Brain microvascular endothelial cell (primary cell): ENCODE measurements around the gene BBS7.

Source experiments
- DNase-seq: peaks from one replicate; pipeline ENCODE4 v3.0.0-alpha.2; 2020
- H3K27ac ChIP-seq: fragments of 250-450 bp; sonication (Bioruptor Pico); 2 replicates; pipeline ENCODE4 v1.5.1; 2020; ENCODE audit warnings: mild to moderate bottlenecking, moderate library complexity
- H3K27me3 ChIP-seq: fragments of 250-450 bp; sonication (Bioruptor Pico); replicated peaks from 2 replicates; pipeline ENCODE4 v1.5.1; 2020; ENCODE audit warnings: mild to moderate bottlenecking
- H3K36me3 ChIP-seq: fragments of 250-450 bp; sonication (Bioruptor Pico); replicated peaks from 2 replicates; pipeline ENCODE4 v1.5.1; 2020; ENCODE audit warnings: mild to moderate bottlenecking
- H3K4me3 ChIP-seq: 2 replicates; pipeline ENCODE4 v1.5.1; 2011; ENCODE audit warnings: low read depth, mild to moderate bottlenecking, control low read depth, low read length, moderate library complexity
- CTCF ChIP-seq: IDR thresholded peaks from 2 replicates; pipeline ENCODE4 v1.5.1; 2011; ENCODE audit warnings: low read depth, mild to moderate bottlenecking, moderate library complexity, low read length, control low read depth, inconsistent platforms; ENCODE audit errors: missing control alignments
- in situ Hi-C: cut with HindIII; loops from 2 replicates; pipeline ENCODE4 v1.10.0; 2017; ENCODE audit warnings: low sequenced_read_pairs, low pct_ligation_motif_present

Gene BBS7

GRCh38 chr4:121801715-121802075 lies 68.6 kb downstream of the BBS7 start:
- DNase-seq, result no peak
- TF ChIP-seq CTCF, result no peak
- in situ Hi-C loops, result no loop called here
- no peaks in the 10 kb centered on the region for H3K27me3 ChIP-seq
- peaks cover 14% of the 10 kb centered on the region for H3K36me3 ChIP-seq
- peak overlapping the region; percentile 100 for H3K4me3 ChIP-seq
- peak overlapping the region; percentile 64 for H3K27ac ChIP-seq

GRCh38 chr4:121800961-121801714 lies 69.1 kb downstream of the BBS7 start, which contains the start of gene EXOSC9:
TSS of gene EXOSC9 (plus strand) at chr4:121801323. CDS start at chr4:121801425, 102 bp downstream.
- Histone ChIP-seq H3K36me3 (peaks cover 14% of the 10 kb centered on the region), H3K4me3 (peak within 1 kb of the TSS; percentile 100), H3K27me3 (no peaks in the 10 kb centered on the region), H3K27ac (peak within 1 kb of the TSS; percentile 64)
- in situ Hi-C loops, result no loop called here
- no peak for TF ChIP-seq CTCF
- DNase-seq, result peak; percentile 91

- Histone ChIP-seq H3K27me3 (no peaks in the 10 kb centered on the region), H3K36me3 (peaks cover 14% of the 10 kb centered on the region), H3K4me3 (peak overlapping the region; percentile 100), H3K27ac (peak overlapping the region; percentile 64)
- no peak for TF ChIP-seq CTCF
- in situ Hi-C loops, result no loop called here
- DNase-seq, result no peak
Observed at GRCh38 chr4:121800638-121800960, 69.7 kb downstream of the BBS7 start.

- no peak for TF ChIP-seq CTCF
- DNase-seq, result no peak
- Histone ChIP-seq H3K27ac (no peak overlapping the region), H3K4me3 (no peak overlapping the region), H3K36me3 (peaks cover 11% of the 10 kb centered on the region), H3K27me3 (no peaks in the 10 kb centered on the region)
- in situ Hi-C loops, result no loop called here
Observed at GRCh38 chr4:121799867-121800501, 70.3 kb downstream of the BBS7 start.

- in situ Hi-C loops, result no loop called here
- Histone ChIP-seq H3K4me3 (no peak overlapping the region), H3K27me3 (no peaks in the 10 kb centered on the region), H3K27ac (no peak overlapping the region), H3K36me3 (peaks cover 7% of the 10 kb centered on the region)
- TF ChIP-seq CTCF, result no peak
- DNase-seq, result no peak
Observed at GRCh38 chr4:121799208-121799823, 71.0 kb downstream of the BBS7 start.
